Activated naive CD4-positive, alpha-beta T cell treated with anti-CD3 and anti-CD28 coated beads, Interleukin-2, amount 50 U/mL, for 24 hours (primary cell): ENCODE measurements around the gene CTCFL.

ENCODE experiments used
- H3K27ac Mint-ChIP-seq: one replicate; pipeline ENCODE4 v1.8.0; 2021; ENCODE audit warnings: mild to moderate bottlenecking, mixed read lengths
- H3K27me3 Mint-ChIP-seq: one replicate; pipeline ENCODE4 v1.8.0; 2021; ENCODE audit warnings: mixed read lengths
- H3K36me3 Mint-ChIP-seq: one replicate; pipeline ENCODE4 v1.8.0; 2021; ENCODE audit warnings: mixed read lengths
- H3K4me1 Mint-ChIP-seq: one replicate; pipeline ENCODE4 v1.8.0; 2021; ENCODE audit warnings: mixed read lengths
- H3K4me3 Mint-ChIP-seq: one replicate; pipeline ENCODE4 v1.8.0; 2021; ENCODE audit warnings: mild to moderate bottlenecking, mixed read lengths
- H3K9me3 Mint-ChIP-seq: one replicate; pipeline ENCODE4 v1.8.0; 2021; ENCODE audit warnings: mixed read lengths

The CTCFL gene

GRCh38 chr20:57524511-57525176, at the start of gene CTCFL:
Gene CTCFL, minus strand, starts transcription at chr20:57525140. Its CDS starts 935 bp downstream, at chr20:57524205.
- Mint-ChIP-seq H3K36me3 (no peaks in the 10 kb centered on the region), H3K27ac (no peak within 1 kb of the TSS), H3K9me3 (no peaks in the 10 kb centered on the region), H3K4me1 (peaks cover 17% of the 10 kb centered on the region), H3K4me3 (no peak within 1 kb of the TSS), H3K27me3 (no peaks in the 10 kb centered on the region)

GRCh38 chr20:57573894-57574293, 49.0 kb upstream of the CTCFL start:
- no peak overlapping the region for H3K4me3 Mint-ChIP-seq
- no peaks in the 10 kb centered on the region for H3K4me1 Mint-ChIP-seq
- peaks cover 9% of the 10 kb centered on the region for H3K27me3 Mint-ChIP-seq
- no peak overlapping the region for H3K27ac Mint-ChIP-seq
- no peaks in the 10 kb centered on the region for H3K36me3 Mint-ChIP-seq
- no peaks in the 10 kb centered on the region for H3K9me3 Mint-ChIP-seq

- Mint-ChIP-seq H3K27me3 (peaks cover 9% of the 10 kb centered on the region), H3K4me1 (no peaks in the 10 kb centered on the region), H3K9me3 (no peaks in the 10 kb centered on the region), H3K4me3 (no peak overlapping the region), H3K36me3 (no peaks in the 10 kb centered on the region), H3K27ac (no peak overlapping the region)
Observed at GRCh38 chr20:57573242-57573641, 48.3 kb upstream of the CTCFL start.

DNA sequence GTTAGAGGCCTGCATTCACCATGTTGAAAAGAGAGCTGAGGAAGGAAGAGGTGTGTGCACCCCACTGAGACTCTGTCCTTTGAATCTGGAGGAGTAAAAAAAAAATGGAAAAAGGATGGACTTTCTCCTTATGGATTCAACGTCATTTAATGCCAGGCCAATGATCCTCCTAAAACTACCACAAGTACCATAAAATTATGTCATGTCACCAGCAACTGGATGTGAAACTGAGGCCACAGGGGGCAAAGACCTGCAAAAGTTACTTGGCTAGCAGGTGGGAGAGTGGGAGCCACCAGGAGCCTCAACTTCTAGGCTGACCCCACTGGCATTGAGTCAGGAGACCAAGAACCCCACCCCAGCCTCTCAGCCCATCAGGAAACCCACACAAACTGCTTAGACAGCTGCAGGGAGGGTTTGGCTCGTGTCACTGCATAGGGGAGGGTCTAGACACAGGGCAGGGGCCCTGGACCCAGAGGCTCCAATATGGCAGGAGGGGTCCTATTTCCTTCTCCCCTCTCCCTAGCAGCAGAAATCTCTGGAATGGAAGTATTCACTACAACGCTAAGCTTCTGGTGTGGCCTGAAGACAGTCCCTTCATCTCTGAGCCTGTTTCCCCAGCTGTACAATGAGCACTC, 47.0 kb upstream of the CTCFL start:
- no peak overlapping the region for H3K27ac Mint-ChIP-seq
- no peaks in the 10 kb centered on the region for H3K4me1 Mint-ChIP-seq
- H3K36me3 Mint-ChIP-seq, result no peaks in the 10 kb centered on the region
- H3K27me3 Mint-ChIP-seq, result peaks cover 9% of the 10 kb centered on the region
- H3K9me3 Mint-ChIP-seq, result no peaks in the 10 kb centered on the region
- no peak overlapping the region for H3K4me3 Mint-ChIP-seq

DNA sequence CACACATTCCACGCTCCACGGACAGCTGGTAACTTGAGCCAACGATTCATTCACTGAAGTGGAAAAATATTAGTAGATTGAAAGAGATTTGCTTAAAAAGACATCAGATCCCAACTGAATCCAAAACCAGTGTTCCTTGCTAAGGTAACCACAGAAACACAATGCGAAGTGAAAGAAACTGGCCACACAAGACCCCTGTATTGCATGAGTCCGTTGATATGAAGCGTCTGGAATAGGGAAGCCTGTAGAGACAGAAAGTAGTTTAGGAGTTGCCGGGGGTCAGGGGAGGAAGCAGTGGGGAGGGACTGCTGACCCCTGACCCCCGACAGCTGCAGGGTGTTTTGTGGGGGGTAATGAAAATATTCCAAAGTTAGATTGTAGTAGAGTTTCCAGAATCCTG, 46.0 kb upstream of the CTCFL start:
- Mint-ChIP-seq H3K4me3 (no peak overlapping the region), H3K36me3 (no peaks in the 10 kb centered on the region), H3K9me3 (no peaks in the 10 kb centered on the region), H3K27ac (no peak overlapping the region), H3K4me1 (no peaks in the 10 kb centered on the region), H3K27me3 (peaks cover 9% of the 10 kb centered on the region)

GRCh38 chr20:57570145-57570850, 45.4 kb upstream of the CTCFL start:
- no peaks in the 10 kb centered on the region for H3K4me1 Mint-ChIP-seq
- H3K9me3 Mint-ChIP-seq, result no peaks in the 10 kb centered on the region
- H3K4me3 Mint-ChIP-seq, result no peak overlapping the region
- H3K36me3 Mint-ChIP-seq, result no peaks in the 10 kb centered on the region
- no peak overlapping the region for H3K27ac Mint-ChIP-seq
- peaks cover 9% of the 10 kb centered on the region for H3K27me3 Mint-ChIP-seq

GRCh38 chr20:57568960-57569359, 44.0 kb upstream of the CTCFL start:
- Mint-ChIP-seq H3K27ac (no peak overlapping the region), H3K4me3 (no peak overlapping the region), H3K27me3 (peaks cover 9% of the 10 kb centered on the region), H3K4me1 (no peaks in the 10 kb centered on the region), H3K36me3 (no peaks in the 10 kb centered on the region), H3K9me3 (no peaks in the 10 kb centered on the region)

DNA sequence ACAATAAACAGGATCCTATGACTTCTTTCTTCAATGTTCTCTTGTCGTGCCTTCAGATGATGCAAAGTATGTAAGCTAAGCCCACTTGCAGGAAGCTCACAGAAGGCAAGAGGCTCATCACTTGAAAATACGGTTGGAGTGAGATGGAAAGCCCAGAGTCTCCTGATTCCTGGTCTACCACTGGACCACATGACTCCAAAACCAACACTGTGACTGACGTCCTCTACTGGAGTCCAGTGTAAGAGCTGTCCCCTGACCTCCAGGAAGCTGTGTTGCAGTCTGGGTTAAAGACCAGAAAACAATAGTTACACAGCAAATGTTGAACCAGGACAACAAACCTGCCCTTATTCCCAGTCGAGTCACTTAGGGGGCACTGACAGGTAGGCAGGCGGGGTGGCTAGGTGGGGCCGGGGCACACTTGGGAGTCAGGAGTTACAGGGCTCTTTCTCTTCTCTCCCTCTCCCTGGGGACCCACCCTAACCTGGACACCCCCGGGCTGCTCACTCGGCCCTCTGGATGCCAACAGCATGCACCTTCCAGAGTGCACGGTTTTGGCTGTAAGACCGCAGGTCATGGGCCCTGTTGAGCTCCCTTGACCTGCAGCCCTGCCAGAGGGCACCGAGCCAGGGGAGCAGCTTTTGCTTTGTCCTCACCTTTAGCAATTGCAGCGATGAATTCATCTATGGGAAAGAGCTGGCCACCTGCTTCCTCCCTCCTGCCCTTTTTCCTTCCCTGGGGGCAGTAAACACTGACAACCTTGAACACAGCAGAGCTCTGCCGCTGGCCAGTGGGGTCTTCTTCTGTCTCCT, 43.4 kb upstream of the CTCFL start:
- Mint-ChIP-seq H3K4me3 (no peak overlapping the region), H3K27me3 (peaks cover 9% of the 10 kb centered on the region), H3K36me3 (no peaks in the 10 kb centered on the region), H3K9me3 (no peaks in the 10 kb centered on the region), H3K4me1 (no peaks in the 10 kb centered on the region), H3K27ac (no peak overlapping the region)

GRCh38 chr20:57567471-57568079, 42.6 kb upstream of the CTCFL start:
- no peaks in the 10 kb centered on the region for H3K4me1 Mint-ChIP-seq
- no peaks in the 10 kb centered on the region for H3K36me3 Mint-ChIP-seq
- H3K27ac Mint-ChIP-seq, result no peak overlapping the region
- no peak overlapping the region for H3K4me3 Mint-ChIP-seq
- H3K27me3 Mint-ChIP-seq, result peaks cover 7% of the 10 kb centered on the region
- H3K9me3 Mint-ChIP-seq, result no peaks in the 10 kb centered on the region

DNA sequence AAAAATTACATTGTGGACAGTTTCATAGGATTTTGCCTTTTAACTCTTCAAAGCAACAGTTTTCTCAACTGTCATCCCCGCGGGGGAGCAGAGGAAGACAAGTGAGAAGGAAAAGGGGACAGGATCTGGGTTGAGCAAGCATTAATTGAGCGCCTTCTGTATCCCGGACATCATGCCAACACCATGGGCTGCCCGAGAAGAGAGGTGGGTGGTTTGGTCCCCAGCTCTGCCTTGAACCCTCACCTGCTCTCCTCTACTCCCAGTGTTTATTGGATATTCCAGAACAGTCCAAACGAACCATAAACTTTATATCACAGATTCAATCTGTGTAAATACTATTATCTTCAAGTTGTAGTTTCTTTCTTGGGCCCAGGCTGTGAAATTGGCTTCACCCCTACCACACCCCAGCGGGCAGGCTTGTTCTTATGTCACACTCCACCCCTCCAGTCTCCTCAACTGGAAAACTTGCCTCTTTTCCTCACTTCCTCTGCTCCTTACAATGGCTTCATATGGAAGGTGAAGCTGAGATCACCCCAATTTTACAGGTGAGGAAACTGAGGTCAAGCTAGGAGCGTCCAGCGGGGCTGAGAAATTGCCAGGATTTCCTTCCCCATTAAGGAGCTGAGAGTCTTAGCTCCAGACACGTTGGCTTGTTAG, 42.0 kb upstream of the CTCFL start:
- Mint-ChIP-seq H3K4me1 (no peaks in the 10 kb centered on the region), H3K9me3 (no peaks in the 10 kb centered on the region), H3K27me3 (peaks cover 7% of the 10 kb centered on the region), H3K36me3 (no peaks in the 10 kb centered on the region), H3K4me3 (no peak overlapping the region), H3K27ac (no peak overlapping the region)

DNA sequence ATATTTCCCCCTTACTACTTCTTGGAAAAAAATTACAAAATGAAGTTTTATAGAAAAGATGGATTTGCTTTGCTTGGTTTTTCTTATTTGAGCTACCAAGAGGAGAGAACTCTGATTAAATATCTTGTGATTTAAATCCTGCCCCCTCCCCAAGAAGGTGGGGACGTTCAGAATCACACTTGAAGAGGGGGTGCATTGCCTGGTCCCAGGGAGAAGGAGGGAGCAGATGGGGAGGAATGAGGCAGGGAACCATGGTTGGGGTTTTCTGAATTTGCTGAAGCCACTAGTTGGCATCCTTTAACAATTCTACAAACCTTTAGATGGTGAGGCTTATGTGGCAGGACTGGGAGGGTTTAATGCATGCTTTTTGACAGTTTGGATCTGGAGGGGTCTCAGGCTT, 41.5 kb upstream of the CTCFL start:
- Mint-ChIP-seq H3K27me3 (peaks cover 5% of the 10 kb centered on the region), H3K4me1 (no peaks in the 10 kb centered on the region), H3K27ac (no peak overlapping the region), H3K36me3 (no peaks in the 10 kb centered on the region), H3K4me3 (no peak overlapping the region), H3K9me3 (no peaks in the 10 kb centered on the region)

GRCh38 chr20:57564951-57565642, 40.2 kb upstream of the CTCFL start:
- H3K27ac Mint-ChIP-seq, result no peak overlapping the region
- no peaks in the 10 kb centered on the region for H3K4me1 Mint-ChIP-seq
- peaks cover 2% of the 10 kb centered on the region for H3K27me3 Mint-ChIP-seq
- no peaks in the 10 kb centered on the region for H3K36me3 Mint-ChIP-seq
- no peaks in the 10 kb centered on the region for H3K9me3 Mint-ChIP-seq
- no peak overlapping the region for H3K4me3 Mint-ChIP-seq

DNA sequence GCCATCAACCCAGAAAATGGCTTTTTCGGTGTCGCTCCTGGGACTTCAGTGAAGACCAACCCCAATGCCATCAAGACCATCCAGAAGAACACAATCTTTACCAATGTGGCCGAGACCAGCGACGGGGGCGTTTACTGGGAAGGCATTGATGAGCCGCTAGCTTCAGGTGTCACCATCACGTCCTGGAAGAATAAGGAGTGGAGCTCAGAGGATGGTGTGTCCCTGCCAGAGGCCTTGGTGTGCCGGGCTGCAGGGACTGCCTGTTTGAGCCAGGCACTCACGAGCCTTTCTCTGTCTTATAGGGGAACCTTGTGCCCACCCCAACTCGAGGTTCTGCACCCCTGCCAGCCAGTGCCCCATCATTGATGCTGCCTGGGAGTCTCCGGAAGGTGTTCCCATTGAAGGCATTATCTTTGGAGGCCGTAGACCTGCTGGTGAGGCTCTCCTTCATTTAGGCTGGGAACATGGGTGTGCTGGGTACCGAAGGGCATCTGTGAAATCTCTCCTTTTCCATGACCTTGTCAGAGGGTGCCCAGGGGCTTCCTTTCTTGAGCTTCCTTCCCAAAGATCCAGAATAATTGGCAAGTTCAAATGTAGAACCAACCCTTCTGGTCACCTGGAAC, 39.4 kb upstream of the CTCFL start:
- Mint-ChIP-seq H3K4me3 (no peak overlapping the region), H3K4me1 (no peaks in the 10 kb centered on the region), H3K36me3 (no peaks in the 10 kb centered on the region), H3K27ac (no peak overlapping the region), H3K27me3 (peaks cover 2% of the 10 kb centered on the region), H3K9me3 (no peaks in the 10 kb centered on the region)

DNA sequence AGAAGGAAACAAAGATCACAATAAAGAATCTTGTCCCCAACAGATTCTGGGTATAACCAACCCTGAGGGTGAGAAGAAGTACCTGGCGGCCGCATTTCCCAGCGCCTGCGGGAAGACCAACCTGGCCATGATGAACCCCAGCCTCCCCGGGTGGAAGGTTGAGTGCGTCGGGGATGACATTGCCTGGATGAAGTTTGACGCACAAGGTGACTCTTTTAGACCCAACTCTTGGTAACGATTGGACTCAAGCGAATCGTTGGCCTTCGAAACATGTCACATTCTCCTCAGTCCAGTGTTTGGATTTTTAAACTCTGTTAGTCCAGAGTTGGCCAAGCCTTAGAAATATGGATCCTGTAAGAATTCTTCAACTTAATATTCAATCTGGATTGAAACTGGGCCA, 38.6 kb upstream of the CTCFL start:
- no peaks in the 10 kb centered on the region for H3K36me3 Mint-ChIP-seq

More for the DNA sequence above, 38.6 kb upstream of the CTCFL start:
- Mint-ChIP-seq H3K4me1 (no peaks in the 10 kb centered on the region), H3K4me3 (no peak overlapping the region), H3K27me3 (no peaks in the 10 kb centered on the region), H3K9me3 (no peaks in the 10 kb centered on the region), H3K27ac (no peak overlapping the region)
